Measurements from ENCODE around the gene PLA2G6. TPM values are rescaled to one million over a fixed set of nuclear protein-coding genes. Genes with fewer than 3 reads are reported as not detected.
A peak's percentile ranks its signal among the peaks of the same experiment; 100 is the strongest.

Gene PLA2G6
- total RNA-seq, 1 donor from 2014 or later, result 35.8 TPM

DNA sequence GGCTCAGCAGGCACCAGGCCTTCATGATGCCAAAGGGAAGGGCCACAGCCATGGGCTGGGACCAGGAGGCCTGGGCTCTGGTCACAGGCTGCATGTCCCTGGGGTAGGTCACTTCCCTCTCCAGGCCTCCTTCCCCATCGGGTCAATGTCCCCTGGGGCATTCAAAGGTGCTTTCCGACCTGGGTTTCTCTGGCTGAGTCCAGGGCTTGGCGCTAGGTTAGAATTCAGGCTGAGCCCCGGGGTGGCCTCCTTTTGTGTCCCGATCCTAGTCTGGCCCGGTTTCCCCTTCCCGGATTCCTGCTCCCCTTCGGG lies 32.3 kb upstream of the PLA2G6 start:
- Histone ChIP-seq H3K4me1 (peaks cover 25% of the 10 kb centered on the region), H3K4me3 (peak overlapping the region; percentile 18 to 21), H3K36me3 (no peaks in the 10 kb centered on the region), H3K27me3 (no peaks in the 10 kb centered on the region), H3K27ac (peak overlapping the region; percentile 43), H3K9me3 (no peaks in the 10 kb centered on the region)
- no peak for TF ChIP-seq POLR2AphosphoS5 (IDR thresholded peaks at IDR 0.05; ENCODE audit: insufficient read depth in 1 of 2, low read depth in 1 of 2)
- TF ChIP-seq, protein P1, sequence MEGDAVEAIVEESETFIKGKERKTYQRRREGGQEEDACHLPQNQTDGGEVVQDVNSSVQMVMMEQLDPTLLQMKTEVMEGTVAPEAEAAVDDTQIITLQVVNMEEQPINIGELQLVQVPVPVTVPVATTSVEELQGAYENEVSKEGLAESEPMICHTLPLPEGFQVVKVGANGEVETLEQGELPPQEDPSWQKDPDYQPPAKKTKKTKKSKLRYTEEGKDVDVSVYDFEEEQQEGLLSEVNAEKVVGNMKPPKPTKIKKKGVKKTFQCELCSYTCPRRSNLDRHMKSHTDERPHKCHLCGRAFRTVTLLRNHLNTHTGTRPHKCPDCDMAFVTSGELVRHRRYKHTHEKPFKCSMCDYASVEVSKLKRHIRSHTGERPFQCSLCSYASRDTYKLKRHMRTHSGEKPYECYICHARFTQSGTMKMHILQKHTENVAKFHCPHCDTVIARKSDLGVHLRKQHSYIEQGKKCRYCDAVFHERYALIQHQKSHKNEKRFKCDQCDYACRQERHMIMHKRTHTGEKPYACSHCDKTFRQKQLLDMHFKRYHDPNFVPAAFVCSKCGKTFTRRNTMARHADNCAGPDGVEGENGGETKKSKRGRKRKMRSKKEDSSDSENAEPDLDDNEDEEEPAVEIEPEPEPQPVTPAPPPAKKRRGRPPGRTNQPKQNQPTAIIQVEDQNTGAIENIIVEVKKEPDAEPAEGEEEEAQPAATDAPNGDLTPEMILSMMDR (IDR thresholded peaks at IDR 0.05), result no peak
- no peak for DNase-seq (ENCODE audit: extremely low spot score in 2 of 2)
- intact Hi-C loops (cut with DNase I), result no loop called here

DNA sequence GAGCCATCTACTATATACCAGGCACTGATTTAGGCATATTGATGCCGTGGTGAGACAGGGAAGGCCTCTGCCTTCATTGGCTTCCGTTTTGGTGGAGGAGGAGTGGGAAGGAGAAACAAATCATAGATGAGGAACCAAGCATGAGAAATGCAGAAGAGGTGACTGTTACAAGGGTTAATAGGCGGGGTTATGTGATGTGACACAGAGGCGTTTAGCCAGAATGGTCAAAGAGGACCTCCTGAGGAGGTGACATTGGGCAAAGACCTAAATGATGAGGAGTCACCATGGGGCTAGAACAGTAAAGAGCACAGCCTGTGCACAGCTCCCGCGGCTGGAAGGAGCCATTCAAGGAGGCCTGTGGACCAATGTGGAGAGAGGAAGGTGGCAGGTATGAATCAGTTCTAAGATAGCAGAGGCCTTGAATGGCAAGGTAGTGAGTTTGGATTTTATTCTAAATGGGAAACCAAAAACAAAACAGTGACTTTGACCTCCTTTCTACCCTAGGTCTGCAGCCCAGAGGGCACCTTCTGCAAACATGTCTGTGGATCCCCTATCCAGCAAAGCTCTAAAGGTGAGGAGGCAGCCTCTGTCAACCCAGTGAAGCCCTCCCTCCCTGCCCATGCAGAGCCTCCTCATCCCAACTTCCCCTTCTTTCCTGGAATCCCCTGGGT lies 31.8 kb upstream of the PLA2G6 start:
- Histone ChIP-seq H3K4me1 (peaks cover 23% of the 10 kb centered on the region), H3K27me3 (no peaks in the 10 kb centered on the region), H3K4me3 (no peak overlapping the region), H3K27ac (peak overlapping the region; percentile 43), H3K9me3 (no peaks in the 10 kb centered on the region), H3K36me3 (no peaks in the 10 kb centered on the region)
- TF ChIP-seq POLR2AphosphoS5 (IDR thresholded peaks at IDR 0.05; ENCODE audit: insufficient read depth in 1 of 2, low read depth in 1 of 2) (no peak), POLR2A (IDR thresholded peaks at IDR 0.05) (no peak)
- TF ChIP-seq, protein P1 (IDR thresholded peaks at IDR 0.05), result no peak
- intact Hi-C loops (cut with DNase I), result no loop called here
- no peak for DNase-seq (ENCODE audit: extremely low spot score in 2 of 2)

DNA sequence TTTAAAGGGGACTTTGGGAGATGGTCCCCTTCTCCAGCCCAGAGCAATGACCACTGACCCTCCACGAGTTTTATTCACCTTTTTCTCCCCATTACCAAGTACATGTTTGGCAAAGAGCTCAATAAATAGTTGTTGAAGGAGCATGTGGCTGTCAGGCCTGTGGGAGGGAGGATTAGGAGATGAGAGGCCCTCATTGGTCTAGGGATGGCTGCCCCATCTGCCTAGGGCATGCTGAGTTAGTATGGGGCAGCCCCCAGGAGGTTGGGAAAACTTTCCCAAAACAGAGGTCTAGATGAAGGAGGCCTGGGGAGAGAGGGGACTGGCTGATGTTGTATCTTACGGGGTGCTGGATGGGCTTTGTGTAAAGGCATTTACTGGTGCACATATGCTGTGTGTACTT lies 30.8 kb upstream of the PLA2G6 start:
- TF ChIP-seq, protein P1 (IDR thresholded peaks at IDR 0.05), result no peak
- no peak for TF ChIP-seq POLR2A (IDR thresholded peaks at IDR 0.05)
- TF ChIP-seq POLR2AphosphoS5 (IDR thresholded peaks at IDR 0.05; ENCODE audit: insufficient read depth in 1 of 2, low read depth in 1 of 2), result no peak
- H3K9me3 ChIP-seq, result no peaks in the 10 kb centered on the region
- no peaks in the 10 kb centered on the region for H3K27me3 ChIP-seq
- peaks cover 22% of the 10 kb centered on the region for H3K4me1 ChIP-seq
- no peaks in the 10 kb centered on the region for H3K36me3 ChIP-seq
- no peak overlapping the region for H3K4me3 ChIP-seq
- no peak for DNase-seq (ENCODE audit: extremely low spot score in 2 of 2)
- no peak overlapping the region for H3K27ac ChIP-seq
- intact Hi-C loops (cut with DNase I), result no loop called here

DNA sequence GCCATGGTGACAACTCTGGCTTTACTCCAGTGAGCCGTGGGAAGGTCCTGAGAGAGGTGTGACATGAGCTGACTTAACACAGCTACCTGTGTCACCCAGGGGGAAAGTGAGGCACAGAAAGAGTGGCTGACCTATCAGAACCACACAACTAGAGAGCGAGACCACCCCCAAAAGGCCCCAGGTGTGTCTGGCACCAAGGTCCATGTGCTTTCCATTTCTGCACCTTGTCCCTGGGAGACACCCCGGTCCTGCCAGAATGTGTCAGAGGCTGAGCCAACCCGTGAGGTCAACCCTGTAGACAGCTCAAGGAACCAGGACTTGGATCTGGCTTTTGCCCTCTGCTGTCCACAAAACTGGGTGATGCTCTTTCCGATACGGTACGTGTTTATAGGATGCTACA lies 29.9 kb upstream of the PLA2G6 start:
- H3K4me1 ChIP-seq, result peaks cover 22% of the 10 kb centered on the region

DNA sequence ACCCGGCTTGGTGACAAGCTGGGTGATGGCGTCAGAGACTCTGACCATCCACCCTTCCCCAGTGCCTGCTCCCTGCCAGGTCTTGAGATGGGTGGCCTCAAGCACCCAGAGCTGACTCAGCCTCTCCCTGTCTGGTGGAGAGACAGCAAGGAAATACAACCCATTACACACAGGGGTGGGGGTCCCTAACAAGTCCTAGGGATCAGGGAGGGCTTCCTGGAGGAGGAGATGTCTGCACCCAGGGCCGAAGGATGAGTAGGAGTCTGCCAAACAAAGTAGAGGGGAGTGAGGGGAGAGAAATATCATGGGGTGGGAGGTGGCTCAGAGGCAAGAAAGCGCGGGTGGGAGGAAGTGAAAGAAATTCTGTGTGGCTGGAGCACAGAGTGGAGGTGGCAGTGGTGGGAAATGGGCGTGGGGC lies 26.9 kb upstream of the PLA2G6 start:
- H3K4me3 ChIP-seq, result no peak overlapping the region
- intact Hi-C loops (cut with DNase I), result no loop called here
- no peaks in the 10 kb centered on the region for H3K27me3 ChIP-seq
- H3K9me3 ChIP-seq, result no peaks in the 10 kb centered on the region
- no peaks in the 10 kb centered on the region for H3K36me3 ChIP-seq
- DNase-seq (ENCODE audit: extremely low spot score in 2 of 2), result no peak
- H3K4me1 ChIP-seq, result peaks cover 41% of the 10 kb centered on the region
- no peak overlapping the region for H3K27ac ChIP-seq
- TF ChIP-seq POLR2AphosphoS5 (IDR thresholded peaks at IDR 0.05; ENCODE audit: insufficient read depth in 1 of 2, low read depth in 1 of 2), result no peak
- TF ChIP-seq, protein P1 (IDR thresholded peaks at IDR 0.05), result no peak

More for the DNA sequence above, 29.9 kb upstream of the PLA2G6 start:
- no peak overlapping the region for H3K4me3 ChIP-seq
- no peaks in the 10 kb centered on the region for H3K36me3 ChIP-seq
- no peaks in the 10 kb centered on the region for H3K27me3 ChIP-seq
- no peak for TF ChIP-seq POLR2AphosphoS5 (IDR thresholded peaks at IDR 0.05; ENCODE audit: insufficient read depth in 1 of 2, low read depth in 1 of 2)
- no peak for TF ChIP-seq POLR2A (IDR thresholded peaks at IDR 0.05)
- TF ChIP-seq, protein P1 (IDR thresholded peaks at IDR 0.05), result no peak
- H3K9me3 ChIP-seq, result no peaks in the 10 kb centered on the region
- intact Hi-C loops (cut with DNase I), result no loop called here
- H3K27ac ChIP-seq, result no peak overlapping the region
- DNase-seq (ENCODE audit: extremely low spot score in 2 of 2), result no peak
